Activated naive CD4-positive, alpha-beta T cell treated with anti-CD3 and anti-CD28 coated beads for 36 hours (primary cell): Measurements from ENCODE around the gene HPX. TPM values are rescaled to one million over a fixed set of nuclear protein-coding genes. Genes with fewer than 3 reads are reported as not detected.

ENCODE experiments used
- CTCF ChIA-PET: fragments of 350-600 bp; sonication (Branson Sonifier 250); formaldehyde crosslinking; loops from one replicate; lab custom pipeline; 2021; ENCODE audit warnings: antibody characterized with exemption; lab: Charles Lee
- DNase-seq: peaks from one replicate; pipeline ENCODE4 v3.0.0-alpha.2; 2020
- H3K27ac Mint-ChIP-seq: one replicate; pipeline ENCODE4 v1.8.0; 2021; ENCODE audit warnings: mild to moderate bottlenecking, mixed read lengths
- H3K27me3 Mint-ChIP-seq: one replicate; pipeline ENCODE4 v1.8.0; 2021; ENCODE audit warnings: low read depth, mixed read lengths
- H3K36me3 Mint-ChIP-seq: one replicate; pipeline ENCODE4 v1.8.0; 2021; ENCODE audit warnings: low read depth, mixed read lengths
- H3K4me1 Mint-ChIP-seq: one replicate; pipeline ENCODE4 v1.8.0; 2021; ENCODE audit warnings: low read depth, mixed read lengths
- H3K4me3 Mint-ChIP-seq: one replicate; pipeline ENCODE4 v1.8.0; 2021; ENCODE audit warnings: mild to moderate bottlenecking, moderate library complexity, mixed read lengths
- H3K9me3 Mint-ChIP-seq: one replicate; pipeline ENCODE4 v1.8.0; 2021; ENCODE audit warnings: mixed read lengths
- intact Hi-C: fragments of 100-400 bp; cut with micrococcal nuclease; formaldehyde crosslinking; loops from one replicate; pipeline ENCODE4 v1.15.1; 2023
- total RNA-seq, 2 experiments: library from RNA; stranded (reverse); gene quantifications; one replicate each; pipeline ENCODE4 v1.2.3, GENCODE V29; 2021

HPX gene
- total RNA-seq, result under 1 TPM in 1 of 2 experiments, not detected in 1; 0.64 TPM

DNA sequence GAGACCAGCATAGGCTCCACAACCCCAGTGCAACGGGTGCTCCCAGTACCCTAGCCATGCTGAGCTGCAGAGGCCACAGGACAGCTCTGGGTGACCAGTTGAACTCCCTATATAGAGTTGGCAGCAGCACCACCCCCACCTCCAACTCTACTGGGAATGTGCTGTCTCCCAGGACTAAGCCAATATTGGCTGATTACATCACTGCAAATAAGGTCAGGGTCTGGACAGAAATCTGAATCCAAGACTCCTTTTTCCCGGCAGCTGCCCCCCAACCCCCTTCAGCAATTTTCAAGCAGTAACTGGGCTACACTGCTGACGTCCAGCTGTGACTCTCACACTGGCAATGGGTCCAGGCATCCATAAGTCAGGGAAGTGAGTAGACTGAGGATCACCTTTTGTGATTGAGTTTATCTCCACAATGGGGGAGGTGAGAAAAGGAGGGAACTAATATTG lies at the start of gene HPX:
HPX (minus strand) TSS at position 82 of the 453 bp plus-strand sequence; CDS start at position 58, 24 bp downstream.
- intact Hi-C loops, result loop anchor here (5.0 kb wide), 2 partner anchors 189 to 266 kb away; no protein-coding TSS in a partner anchor

GRCh38 chr11:6489306-6489705 lies 48.5 kb upstream of the HPX start:
- Mint-ChIP-seq H3K4me3 (no peak overlapping the region), H3K27ac (no peak overlapping the region), H3K4me1 (no peaks in the 10 kb centered on the region), H3K27me3 (no peaks in the 10 kb centered on the region), H3K36me3 (peaks cover 18% of the 10 kb centered on the region), H3K9me3 (no peaks in the 10 kb centered on the region)
- DNase-seq, result no peak
- intact Hi-C loops, result no loop called here
- CTCF ChIA-PET, result interaction anchor here (0.6 to 1.8 kb wide), 4 partner anchors 16 to 323 kb away, joined by 3 to 8 read pairs (median 6); partner anchors contain the start of gene HPX

More for the DNA sequence above, at the start of gene HPX:
- no peak within 1 kb of the TSS for H3K4me3 Mint-ChIP-seq
- H3K4me1 Mint-ChIP-seq, result no peaks in the 10 kb centered on the region
- no peak within 1 kb of the TSS for H3K27ac Mint-ChIP-seq
- no peaks in the 10 kb centered on the region for H3K36me3 Mint-ChIP-seq
- H3K27me3 Mint-ChIP-seq, result no peaks in the 10 kb centered on the region
- DNase-seq, result no peak
- CTCF ChIA-PET, result interaction anchor here (0.8 to 12.8 kb wide), 11 partner anchors 10 to 91 kb away, joined by 3 to 736 read pairs (median 4); partner anchors contain the start of gene SMPD1
- H3K9me3 Mint-ChIP-seq, result no peaks in the 10 kb centered on the region

DNA sequence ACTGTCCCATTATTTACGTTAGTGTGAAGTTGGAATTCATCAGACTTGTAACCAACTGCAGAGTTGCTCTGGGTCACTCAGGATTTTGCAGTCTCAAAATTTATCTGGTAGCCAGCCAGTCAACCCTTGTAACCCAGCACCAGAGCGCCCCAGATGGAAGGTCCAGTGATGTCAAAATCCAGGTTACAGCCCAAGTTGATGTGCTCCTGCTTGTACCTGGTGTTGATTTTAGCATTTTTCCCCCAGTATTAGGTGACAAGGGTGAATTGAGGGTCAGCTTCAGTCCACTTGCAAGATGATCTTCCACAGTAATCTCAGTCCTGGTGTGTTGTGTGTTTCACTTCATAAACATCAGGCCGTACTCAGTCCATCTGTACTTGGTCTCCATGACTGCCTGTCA lies 48.0 kb upstream of the HPX start:
- H3K27me3 Mint-ChIP-seq, result no peaks in the 10 kb centered on the region
- no peak overlapping the region for H3K27ac Mint-ChIP-seq
- no peak overlapping the region for H3K4me3 Mint-ChIP-seq
- intact Hi-C loops, result no loop called here
- DNase-seq, result no peak
- CTCF ChIA-PET, result interaction anchor here (0.6 to 1.4 kb wide), 2 partner anchors 110 to 323 kb away, joined by 3 to 5 read pairs; no protein-coding TSS in a partner anchor
- H3K4me1 Mint-ChIP-seq, result no peaks in the 10 kb centered on the region
- peaks cover 18% of the 10 kb centered on the region for H3K36me3 Mint-ChIP-seq
- H3K9me3 Mint-ChIP-seq, result no peaks in the 10 kb centered on the region

DNA sequence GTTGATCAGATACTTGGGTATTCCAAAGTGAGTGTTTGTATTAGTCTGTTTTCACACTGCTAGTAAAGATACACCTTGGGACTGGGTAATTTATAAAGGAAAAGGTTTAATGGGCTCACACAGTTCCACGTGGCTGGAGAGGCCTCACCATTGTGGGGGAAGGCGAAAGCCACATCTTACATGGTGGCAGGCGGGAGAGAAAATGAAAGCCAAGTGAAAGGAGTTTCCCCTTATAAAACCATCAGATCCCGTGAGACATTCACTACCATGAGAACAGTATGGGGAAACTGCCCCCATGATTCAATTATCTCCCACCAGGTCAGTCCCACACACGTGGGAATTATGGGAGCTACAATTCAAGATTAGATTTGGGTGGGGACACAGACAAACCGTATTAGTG lies 47.6 kb upstream of the HPX start:
- CTCF ChIA-PET, result interaction anchor here (0.7 to 1.4 kb wide), 4 partner anchors 18 to 214 kb away, joined by 3 to 5 read pairs (median 4); no protein-coding TSS in a partner anchor
- no peak for DNase-seq
- intact Hi-C loops, result no loop called here
- Mint-ChIP-seq H3K27ac (no peak overlapping the region), H3K27me3 (no peaks in the 10 kb centered on the region), H3K36me3 (peaks cover 21% of the 10 kb centered on the region), H3K4me3 (no peak overlapping the region), H3K4me1 (peaks cover 3% of the 10 kb centered on the region), H3K9me3 (no peaks in the 10 kb centered on the region)

GRCh38 chr11:6486938-6487337 lies 46.2 kb upstream of the HPX start:
- Mint-ChIP-seq H3K27ac (no peak overlapping the region), H3K4me3 (no peak overlapping the region), H3K36me3 (peaks cover 27% of the 10 kb centered on the region), H3K27me3 (no peaks in the 10 kb centered on the region), H3K4me1 (peaks cover 14% of the 10 kb centered on the region), H3K9me3 (no peaks in the 10 kb centered on the region)
- intact Hi-C loops, result no loop called here
- no peak for DNase-seq
- CTCF ChIA-PET, result interaction anchor here (1.1 to 1.2 kb wide), 2 partner anchors 12 to 18 kb away, joined by 4 read pairs; no protein-coding TSS in a partner anchor

GRCh38 chr11:6486256-6486655 lies 45.5 kb upstream of the HPX start:
- Mint-ChIP-seq H3K27ac (no peak overlapping the region), H3K36me3 (peaks cover 24% of the 10 kb centered on the region), H3K9me3 (no peaks in the 10 kb centered on the region), H3K4me3 (no peak overlapping the region), H3K27me3 (no peaks in the 10 kb centered on the region), H3K4me1 (peaks cover 14% of the 10 kb centered on the region)
- intact Hi-C loops, result no loop called here
- DNase-seq, result no peak
- CTCF ChIA-PET, result interaction anchor here (0.7 to 1.2 kb wide), 4 partner anchors 11 to 126 kb away, joined by 3 to 4 read pairs (median 4); no protein-coding TSS in a partner anchor

GRCh38 chr11:6485661-6486060 lies 44.9 kb upstream of the HPX start:
- peaks cover 18% of the 10 kb centered on the region for H3K4me1 Mint-ChIP-seq

GRCh38 chr11:6483015-6483414 lies 42.2 kb upstream of the HPX start:
- peak overlapping the region; percentile 94 for H3K4me3 Mint-ChIP-seq
- peaks cover 35% of the 10 kb centered on the region for H3K4me1 Mint-ChIP-seq
- CTCF ChIA-PET, result interaction anchor here (1.2 to 4.8 kb wide), 5 partner anchors 11 to 129 kb away, joined by 3 to 37 read pairs (median 6); partner anchors contain the start of gene TAF10
- DNase-seq, result no peak
- no peaks in the 10 kb centered on the region for H3K9me3 Mint-ChIP-seq
- no peaks in the 10 kb centered on the region for H3K27me3 Mint-ChIP-seq
- H3K36me3 Mint-ChIP-seq, result peaks cover 18% of the 10 kb centered on the region
- peak overlapping the region; percentile 96 for H3K27ac Mint-ChIP-seq
- intact Hi-C loops, result loop anchor here (5.0 kb wide), 1 partner anchor 856 kb away; the partner anchor contains the start of gene TRIM34

More at GRCh38 chr11:6485661-6486060, 44.9 kb upstream of the HPX start:
- H3K4me3 Mint-ChIP-seq, result no peak overlapping the region
- H3K27me3 Mint-ChIP-seq, result no peaks in the 10 kb centered on the region
- no peak overlapping the region for H3K27ac Mint-ChIP-seq
- no peak for DNase-seq
- CTCF ChIA-PET, result interaction anchor here (0.7 to 4.8 kb wide), 6 partner anchors 10 to 127 kb away, joined by 3 to 37 read pairs (median 4); no protein-coding TSS in a partner anchor
- peaks cover 25% of the 10 kb centered on the region for H3K36me3 Mint-ChIP-seq
- H3K9me3 Mint-ChIP-seq, result no peaks in the 10 kb centered on the region
- intact Hi-C loops, result no loop called here

DNA sequence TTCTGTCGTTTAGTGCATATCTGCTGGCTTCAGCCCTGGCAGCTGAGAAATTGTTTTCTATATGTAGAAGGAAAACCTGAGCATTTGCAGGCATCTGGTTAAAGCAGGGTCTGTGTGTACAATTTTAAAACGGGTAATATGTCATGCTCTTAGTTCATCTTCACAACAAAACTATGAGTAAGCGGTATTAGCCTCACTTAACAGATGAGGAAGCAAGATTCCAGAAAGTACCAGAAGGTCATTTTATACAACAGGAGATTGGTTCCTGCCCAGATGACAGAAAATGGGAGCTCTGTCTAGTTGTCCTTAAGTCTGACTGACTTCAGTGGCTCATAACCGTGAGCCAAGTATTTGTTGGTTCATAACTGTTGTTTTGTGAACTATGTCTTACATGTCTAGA lies 41.7 kb upstream of the HPX start:
- no peak for DNase-seq
- peak overlapping the region; percentile 96 for H3K27ac Mint-ChIP-seq
- H3K9me3 Mint-ChIP-seq, result no peaks in the 10 kb centered on the region
- CTCF ChIA-PET, result interaction anchor here (1.2 to 4.8 kb wide), 7 partner anchors 10 to 130 kb away, joined by 3 to 37 read pairs (median 6); partner anchors contain the start of gene TAF10
- peaks cover 19% of the 10 kb centered on the region for H3K36me3 Mint-ChIP-seq
- intact Hi-C loops, result loop anchor here (5.0 kb wide), 1 partner anchor 855 kb away; the partner anchor contains the start of gene TRIM34
- H3K27me3 Mint-ChIP-seq, result no peaks in the 10 kb centered on the region
- peaks cover 35% of the 10 kb centered on the region for H3K4me1 Mint-ChIP-seq
- peak overlapping the region; percentile 94 for H3K4me3 Mint-ChIP-seq

- Mint-ChIP-seq H3K4me3 (peak overlapping the region; percentile 94), H3K4me1 (peaks cover 38% of the 10 kb centered on the region), H3K36me3 (peaks cover 21% of the 10 kb centered on the region), H3K9me3 (no peaks in the 10 kb centered on the region), H3K27me3 (no peaks in the 10 kb centered on the region), H3K27ac (peak overlapping the region; percentile 96)
- intact Hi-C loops, result loop anchor here (1.0 to 5.0 kb wide), 13 partner anchors 43 to 855 kb away; partner anchors contain the start of genes APBB1, FHIP1B, MRPL17 and SMPD1
- CTCF ChIA-PET, result interaction anchor here (1.0 to 4.8 kb wide), 9 partner anchors 9 to 265 kb away, joined by 3 to 37 read pairs (median 5); no protein-coding TSS in a partner anchor
- no peak for DNase-seq
Observed at GRCh38 chr11:6481924-6482275, 41.1 kb upstream of the HPX start.

GRCh38 chr11:6481012-6481923 lies 40.5 kb upstream of the HPX start, which contains the start of the genes ARFIP2 and TIMM10B:
Gene ARFIP2, minus strand, starts transcription at chr11:6481331. Its CDS starts 910 bp downstream, at chr11:6480421.
Gene TIMM10B, plus strand, starts transcription at chr11:6481501. Its CDS starts 16 bp downstream, at chr11:6481517.
- Mint-ChIP-seq H3K27ac (peak within 1 kb of the TSS; percentile 96), H3K4me1 (peaks cover 38% of the 10 kb centered on the region), H3K27me3 (no peaks in the 10 kb centered on the region), H3K4me3 (peak within 1 kb of the TSS; percentile 94), H3K36me3 (peaks cover 21% of the 10 kb centered on the region), H3K9me3 (no peaks in the 10 kb centered on the region)
- intact Hi-C loops, result loop anchor here (1.0 to 5.0 kb wide), 13 partner anchors 42 to 854 kb away; partner anchors contain the start of genes APBB1, FHIP1B, MRPL17 and SMPD1
- CTCF ChIA-PET, result interaction anchor here (0.6 to 4.8 kb wide), 9 partner anchors 9 to 266 kb away, joined by 3 to 37 read pairs (median 5); no protein-coding TSS in a partner anchor
- peak; percentile 99 for DNase-seq
